ENCODE results near the gene SLC43A2. TPM values are rescaled to one million over a fixed set of nuclear protein-coding genes. Genes with fewer than 3 reads are reported as not detected.

SLC43A2 gene
- total RNA-seq, 2 experiments from 2014 or later: 0.73 to 0.85 TPM

DNA sequence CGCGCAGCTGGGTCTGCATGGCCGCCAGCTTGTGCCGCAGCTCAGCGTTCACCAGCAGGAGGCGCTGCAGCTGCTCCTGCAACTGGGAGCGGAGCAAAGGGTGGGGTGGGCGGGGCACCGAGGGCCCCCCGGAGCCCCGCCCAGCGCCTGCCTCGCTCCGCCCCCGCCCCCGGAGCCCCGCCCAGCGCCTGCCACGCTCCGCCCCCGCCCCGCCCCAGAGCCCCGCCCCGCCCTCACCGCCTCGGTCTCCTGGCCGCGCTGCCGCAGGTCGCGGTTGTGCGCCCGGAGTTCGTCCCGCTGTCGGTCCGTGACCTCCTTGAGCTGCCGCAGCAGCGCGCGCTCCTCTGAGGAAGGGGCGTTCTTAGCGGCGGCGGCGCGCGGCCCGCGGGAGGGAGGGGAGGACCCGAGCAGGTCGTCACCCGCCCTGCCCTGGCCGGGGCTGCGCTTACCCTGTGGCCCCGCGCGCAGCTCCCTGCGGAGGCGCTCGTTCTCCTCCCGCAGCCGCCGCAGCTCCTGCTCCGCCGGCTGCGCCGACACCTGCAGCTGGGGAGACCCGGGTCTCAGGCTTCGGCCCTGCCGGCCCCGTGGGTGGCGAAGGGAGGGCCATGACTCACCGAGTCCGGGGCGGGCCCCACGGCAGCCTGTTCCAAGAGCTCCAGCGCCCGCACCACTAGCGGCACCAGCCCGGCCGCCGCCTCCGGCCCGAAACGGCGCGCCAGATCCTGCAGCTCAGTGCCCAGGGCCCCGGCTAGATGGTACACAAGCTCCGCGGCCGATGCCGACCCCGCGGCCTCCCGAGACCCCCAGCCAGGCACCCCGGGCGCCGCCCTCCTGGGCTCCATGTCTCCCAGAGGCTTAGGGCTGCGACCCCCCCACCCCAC lies 20.6 kb upstream of the SLC43A2 start:
- H3K4me3 Mint-ChIP-seq: peak overlapping the region; percentile 62
- H3K27me3 Mint-ChIP-seq: no peaks in the 10 kb centered on the region
- peaks cover 37% of the 10 kb centered on the region for H3K4me1 Mint-ChIP-seq
- peaks cover 37% of the 10 kb centered on the region for H3K36me3 Mint-ChIP-seq (ENCODE audit: low read depth)
- peak overlapping the region; percentile 64 for H3K27ac Mint-ChIP-seq
- ChIA-PET CTCF (interaction anchor here (0.5 to 3.6 kb wide), 30 partner anchors 9 to 602 kb away, joined by 3 to 25 read pairs (median 4); partner anchors contain the start of genes PITPNA, PRPF8 and SLC43A2), POLR2A (interaction anchor here (0.6 to 3.0 kb wide), 21 partner anchors 8 to 744 kb away, joined by 3 to 19 read pairs (median 5); partner anchors contain the start of genes INPP5K, PRPF8, RPA1 and RTN4RL1)
- peak; percentile 95 for DNase-seq
- H3K9me3 Mint-ChIP-seq: no peaks in the 10 kb centered on the region

GRCh38 chr17:1648173-1648962 lies 19.7 kb upstream of the SLC43A2 start:
- H3K4me3 Mint-ChIP-seq: peak overlapping the region; percentile 58
- DNase-seq: peak; percentile 31
- peaks cover 29% of the 10 kb centered on the region for H3K36me3 Mint-ChIP-seq (ENCODE audit: low read depth)
- ChIA-PET POLR2A (interaction anchor here (0.9 to 3.0 kb wide), 15 partner anchors 10 to 745 kb away, joined by 3 to 19 read pairs (median 4); partner anchors contain the start of genes PRPF8, RTN4RL1, SLC43A2 and YWHAE), CTCF (interaction anchor here (0.5 to 3.6 kb wide), 23 partner anchors 9 to 603 kb away, joined by 3 to 25 read pairs (median 5); partner anchors contain the start of genes PITPNA, PRPF8 and SLC43A2)
- no peak overlapping the region for H3K27ac Mint-ChIP-seq
- H3K4me1 Mint-ChIP-seq: peaks cover 41% of the 10 kb centered on the region
- H3K9me3 Mint-ChIP-seq: no peaks in the 10 kb centered on the region
- no peaks in the 10 kb centered on the region for H3K27me3 Mint-ChIP-seq

DNA sequence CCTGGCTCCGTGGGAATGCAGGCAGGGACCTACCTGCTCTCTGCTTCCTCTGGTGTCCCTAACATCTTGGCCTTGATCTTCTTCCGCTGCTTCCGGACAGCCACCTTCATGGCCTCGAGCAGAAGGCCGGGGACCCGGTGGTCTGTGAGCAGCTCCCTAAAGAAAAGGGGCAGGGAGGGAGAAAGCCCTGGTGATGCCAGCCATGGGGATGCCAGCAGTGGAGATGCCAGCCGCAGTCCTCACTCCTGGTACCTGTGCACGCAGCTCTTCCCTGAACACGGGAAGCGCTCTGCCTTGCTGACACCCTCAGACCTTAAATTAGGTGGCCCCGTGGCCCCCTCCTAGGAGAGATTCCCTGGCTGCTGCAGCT lies 19.2 kb upstream of the SLC43A2 start:
- DNase-seq: no peak
- Mint-ChIP-seq H3K27me3 (no peaks in the 10 kb centered on the region), H3K4me3 (no peak overlapping the region), H3K36me3 (ENCODE audit: low read depth) (peaks cover 23% of the 10 kb centered on the region), H3K4me1 (peaks cover 41% of the 10 kb centered on the region), H3K27ac (no peak overlapping the region), H3K9me3 (no peaks in the 10 kb centered on the region)
- POLR2A ChIA-PET: interaction anchor here (1.1 to 3.0 kb wide), 4 partner anchors 13 to 21 kb away, joined by 3 to 15 read pairs (median 11); partner anchors contain the start of gene SLC43A2
- CTCF ChIA-PET: interaction anchor here (1.3 to 3.6 kb wide), 4 partner anchors 10 to 85 kb away, joined by 4 to 25 read pairs (median 6); partner anchors contain the start of genes PITPNA and SLC43A2

DNA sequence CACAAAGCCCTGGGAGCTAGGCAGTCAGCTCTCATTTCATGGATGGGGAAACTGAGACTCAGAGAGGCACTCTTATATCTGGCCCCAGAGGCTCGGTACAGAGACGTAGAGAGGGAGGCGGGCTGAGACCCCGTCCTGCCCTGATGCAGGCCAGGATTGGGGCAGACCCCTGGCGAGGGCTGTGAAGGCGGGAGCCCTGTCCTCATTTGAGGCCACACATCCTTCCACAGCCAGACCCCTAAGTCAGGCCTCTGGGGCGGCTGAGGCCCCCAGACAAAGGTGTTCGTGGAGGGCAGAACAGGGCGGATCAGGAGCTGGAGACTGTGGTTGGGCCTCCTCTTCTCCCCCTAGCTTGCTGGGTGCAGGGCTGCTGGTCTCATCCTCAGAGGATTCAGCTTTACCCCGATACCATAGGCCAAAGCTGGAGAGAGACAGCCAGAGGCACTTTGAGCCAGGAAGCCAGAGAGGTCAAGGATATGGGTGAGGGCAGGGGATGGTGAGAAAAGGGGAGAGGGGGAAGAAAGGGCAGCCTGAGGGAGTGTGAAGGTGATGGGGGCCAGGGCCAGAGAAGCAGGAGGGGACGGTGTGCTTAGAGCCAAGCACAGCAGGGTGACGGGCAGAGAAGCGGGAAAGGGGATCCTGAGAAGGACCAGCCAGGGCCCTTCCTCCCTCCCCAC lies 17.7 kb upstream of the SLC43A2 start:
- Mint-ChIP-seq H3K4me3 (no peak overlapping the region), H3K27ac (no peak overlapping the region), H3K27me3 (no peaks in the 10 kb centered on the region), H3K36me3 (ENCODE audit: low read depth) (peaks cover 10% of the 10 kb centered on the region), H3K4me1 (peaks cover 41% of the 10 kb centered on the region), H3K9me3 (no peaks in the 10 kb centered on the region)
- ChIA-PET CTCF (no interaction called here), POLR2A (interaction anchor here (3.2 kb wide), 1 partner anchor 70 kb away, joined by 11 read pairs; no protein-coding TSS in a partner anchor)
- DNase-seq: no peak

DNA sequence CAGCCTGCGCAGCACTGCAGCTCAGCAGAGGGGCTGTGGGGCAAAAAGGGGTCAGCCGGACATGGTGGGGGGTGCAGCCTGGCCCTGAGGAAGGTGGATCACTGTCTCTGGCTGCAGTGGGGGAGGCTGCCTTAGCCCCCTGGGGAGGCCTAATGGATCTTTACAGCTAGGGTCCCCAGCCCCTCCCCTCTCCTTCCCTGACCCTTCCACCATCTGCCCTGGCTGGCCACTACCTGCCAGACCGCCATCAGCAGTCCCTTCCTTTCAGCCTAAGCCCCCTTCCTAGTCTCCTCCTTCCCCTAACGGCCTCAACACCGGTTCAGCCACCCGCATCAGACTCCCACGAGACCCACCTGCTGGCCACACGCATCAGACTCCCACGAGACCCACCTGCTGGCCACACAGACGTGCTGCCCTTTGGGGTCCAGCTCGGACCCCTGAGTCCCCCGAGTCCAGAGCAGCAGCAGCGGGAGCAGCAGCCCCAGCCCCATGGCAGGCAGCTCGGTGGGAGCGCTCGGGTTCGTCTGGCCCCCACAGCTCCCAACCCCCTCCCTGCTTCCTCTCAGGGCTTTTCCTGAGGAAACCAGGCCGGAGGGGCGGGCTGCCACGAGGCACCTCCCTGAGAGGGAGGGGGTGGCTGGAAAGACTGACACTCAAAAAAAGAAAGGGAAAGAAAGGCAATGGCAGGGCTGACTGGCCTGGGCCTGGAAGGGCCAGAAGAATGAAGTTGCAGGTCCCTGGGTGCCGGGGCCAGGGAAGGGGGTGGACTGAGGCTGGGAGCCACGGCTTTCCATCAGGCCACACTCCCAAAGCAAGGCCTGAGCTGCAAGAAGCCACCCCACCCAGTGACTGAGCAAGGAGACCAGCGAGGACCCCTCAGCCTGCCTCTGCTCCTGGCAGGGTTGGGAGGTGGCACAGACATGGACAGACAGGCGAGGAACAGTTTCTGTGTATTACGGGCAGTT lies 16.9 kb upstream of the SLC43A2 start, which contains the start of gene SCARF1:
SCARF1 (minus strand) TSS at position 526 of the 965 bp plus-strand sequence; CDS start at position 491, 35 bp downstream.
- Mint-ChIP-seq H3K36me3 (ENCODE audit: low read depth) (peaks cover 3% of the 10 kb centered on the region), H3K9me3 (no peaks in the 10 kb centered on the region), H3K27ac (peak within 1 kb of the TSS; percentile 74), H3K4me1 (peaks cover 38% of the 10 kb centered on the region), H3K4me3 (peak within 1 kb of the TSS; percentile 72), H3K27me3 (no peaks in the 10 kb centered on the region)
- DNase-seq: no peak
- ChIA-PET CTCF (no interaction called here), POLR2A (interaction anchor here (3.2 kb wide), 1 partner anchor 71 kb away, joined by 11 read pairs; no protein-coding TSS in a partner anchor)

DNA sequence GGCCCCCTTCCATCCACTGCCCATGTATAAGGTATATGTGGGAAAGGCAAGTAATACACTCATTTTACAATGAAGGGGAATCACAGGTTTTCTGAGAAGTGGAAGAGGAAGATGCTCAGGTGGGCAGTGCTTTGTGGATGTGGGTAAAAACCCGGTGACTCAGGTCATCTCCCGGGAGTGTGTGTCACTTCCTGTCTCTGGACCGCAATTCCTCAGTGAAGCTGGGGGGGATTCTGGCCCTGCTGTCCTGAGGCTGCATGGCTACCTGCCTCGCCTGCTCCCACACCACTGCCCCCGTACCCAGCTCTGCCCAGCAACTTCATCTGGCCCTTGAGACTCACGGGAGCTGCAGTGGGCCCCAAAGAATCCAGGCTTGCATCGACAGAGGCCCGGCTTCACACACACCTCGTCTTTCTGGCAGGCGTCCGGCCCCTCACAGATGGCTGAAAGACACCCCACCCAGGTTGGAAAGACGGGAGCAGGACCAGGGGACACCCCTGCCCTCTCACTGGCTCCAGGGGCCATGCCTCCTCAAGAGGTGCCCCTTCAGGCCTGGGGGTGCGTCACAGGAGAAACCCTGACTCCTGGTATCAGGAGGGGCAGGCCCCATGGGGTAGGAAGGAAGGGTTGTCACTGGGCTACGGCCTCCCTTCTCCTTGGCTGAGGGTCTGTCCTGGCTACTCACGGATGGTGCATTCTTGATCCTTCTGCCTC lies 16.0 kb upstream of the SLC43A2 start:
- no peaks in the 10 kb centered on the region for H3K27me3 Mint-ChIP-seq

DNA sequence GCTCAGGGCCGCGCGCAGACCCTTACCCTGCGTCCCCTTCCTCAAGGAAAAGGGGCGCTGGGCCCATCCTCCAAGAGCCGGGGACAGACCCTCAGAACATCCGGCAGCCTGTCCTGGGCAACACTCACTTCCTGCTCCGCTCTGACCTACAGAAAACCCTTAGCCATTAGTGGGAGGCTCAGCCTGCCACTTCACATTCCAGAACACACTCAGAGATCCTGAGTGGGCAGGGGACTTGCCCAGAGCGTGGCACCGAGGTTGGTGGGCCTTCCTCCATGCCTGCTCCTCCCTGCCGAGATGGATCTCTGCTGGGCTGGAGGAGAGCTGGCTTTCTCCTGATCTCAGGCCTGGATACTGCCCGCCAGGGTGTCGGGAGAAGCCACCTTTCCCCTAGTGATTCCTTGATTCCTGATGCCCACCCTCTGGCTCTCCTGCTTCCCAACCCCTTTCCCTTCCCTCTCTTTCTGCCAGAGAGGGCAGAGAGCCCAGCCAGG lies 15.4 kb upstream of the SLC43A2 start:
- H3K4me3 Mint-ChIP-seq: peak overlapping the region; percentile 72
- H3K36me3 Mint-ChIP-seq (ENCODE audit: low read depth): no peaks in the 10 kb centered on the region
- peaks cover 31% of the 10 kb centered on the region for H3K4me1 Mint-ChIP-seq
- ChIA-PET POLR2A (interaction anchor here (1.1 to 3.2 kb wide), 2 partner anchors 73 to 83 kb away, joined by 3 to 11 read pairs; no protein-coding TSS in a partner anchor), CTCF (interaction anchor here (1.1 kb wide), 1 partner anchor 70 kb away, joined by 4 read pairs; no protein-coding TSS in a partner anchor)
- H3K27me3 Mint-ChIP-seq: no peaks in the 10 kb centered on the region
- peak overlapping the region; percentile 74 for H3K27ac Mint-ChIP-seq
- DNase-seq: no peak
- H3K9me3 Mint-ChIP-seq: no peaks in the 10 kb centered on the region

More for the DNA sequence above, 16.0 kb upstream of the SLC43A2 start:
- Mint-ChIP-seq H3K4me3 (peak overlapping the region; percentile 72), H3K27ac (peak overlapping the region; percentile 74), H3K9me3 (no peaks in the 10 kb centered on the region), H3K4me1 (peaks cover 31% of the 10 kb centered on the region), H3K36me3 (ENCODE audit: low read depth) (no peaks in the 10 kb centered on the region)
- ChIA-PET POLR2A (interaction anchor here (3.2 kb wide), 1 partner anchor 72 kb away, joined by 11 read pairs; no protein-coding TSS in a partner anchor), CTCF (no interaction called here)
- peak; percentile 59 for DNase-seq

GRCh38 chr17:1643293-1643998 lies 14.8 kb upstream of the SLC43A2 start:
- Mint-ChIP-seq H3K27ac (no peak overlapping the region), H3K27me3 (no peaks in the 10 kb centered on the region), H3K36me3 (ENCODE audit: low read depth) (no peaks in the 10 kb centered on the region), H3K9me3 (no peaks in the 10 kb centered on the region), H3K4me3 (peak overlapping the region; percentile 72), H3K4me1 (peaks cover 31% of the 10 kb centered on the region)
- ChIA-PET POLR2A (interaction anchor here (1.1 to 3.2 kb wide), 2 partner anchors 73 to 82 kb away, joined by 3 to 11 read pairs; no protein-coding TSS in a partner anchor), CTCF (interaction anchor here (1.1 kb wide), 1 partner anchor 69 kb away, joined by 4 read pairs; no protein-coding TSS in a partner anchor)
- peak; percentile 62 for DNase-seq

GRCh38 chr17:1641065-1641403 lies 12.4 kb upstream of the SLC43A2 start:
- Mint-ChIP-seq H3K36me3 (ENCODE audit: low read depth) (no peaks in the 10 kb centered on the region), H3K27me3 (no peaks in the 10 kb centered on the region), H3K4me3 (no peak overlapping the region), H3K4me1 (peaks cover 22% of the 10 kb centered on the region), H3K27ac (no peak overlapping the region), H3K9me3 (no peaks in the 10 kb centered on the region)
- CTCF ChIA-PET: interaction anchor here (1.0 to 1.1 kb wide), 2 partner anchors 11 to 67 kb away, joined by 4 read pairs; no protein-coding TSS in a partner anchor
- no peak for DNase-seq
- POLR2A ChIA-PET: interaction anchor here (1.2 to 1.4 kb wide), 2 partner anchors 9 to 12 kb away, joined by 4 to 5 read pairs; partner anchors contain the start of gene RILP
